ENCODE data around the gene NIPA2. TPM values are rescaled to one million over a fixed set of nuclear protein-coding genes. Genes with fewer than 3 reads are reported as not detected.
"Not testable (repeated sequence)": the region's sequence is repeated elsewhere in the genome, so short reads cannot be mapped to it uniquely, and the experiment has no call there.

Gene NIPA2
- total RNA-seq: 47.6 TPM

GRCh38 chr15:22838292-22839042 is at the start of gene NIPA2:
Gene NIPA2 (plus strand): TSS chr15:22838666. CDS start chr15:22851732, 13,066 bp downstream.
- DNase-seq: peak; percentile 97

- DNase-seq: no peak
Observed at GRCh38 chr15:22794063-22794462, 44.4 kb upstream of the NIPA2 start.

GRCh38 chr15:22794621-22795167 is 43.8 kb upstream of the NIPA2 start:
- DNase-seq: no peak

- no peak for DNase-seq
Observed at GRCh38 chr15:22795206-22796063, 43.0 kb upstream of the NIPA2 start.

- DNase-seq: no peak
Observed at GRCh38 chr15:22796079-22796478, 42.4 kb upstream of the NIPA2 start.

GRCh38 chr15:22799902-22800301 is 38.6 kb upstream of the NIPA2 start:
- DNase-seq: no peak

- not testable (repeated sequence) for DNase-seq
Observed at GRCh38 chr15:22803006-22803405, 35.5 kb upstream of the NIPA2 start.

GRCh38 chr15:22806156-22806555 is 32.3 kb upstream of the NIPA2 start:
- no peak for DNase-seq

GRCh38 chr15:22806664-22807063 is 31.8 kb upstream of the NIPA2 start:
- DNase-seq: no peak

- DNase-seq: not testable (repeated sequence)
Observed at GRCh38 chr15:22807831-22808230, 30.6 kb upstream of the NIPA2 start.

- no peak for DNase-seq
Observed at GRCh38 chr15:22808240-22808639, 30.2 kb upstream of the NIPA2 start.

GRCh38 chr15:22808761-22809280 is 29.6 kb upstream of the NIPA2 start:
- no peak for DNase-seq

GRCh38 chr15:22810033-22810852 is 28.2 kb upstream of the NIPA2 start:
- DNase-seq: no peak

GRCh38 chr15:22810853-22811338 is 27.6 kb upstream of the NIPA2 start:
- no peak for DNase-seq

- peak; percentile 37 for DNase-seq
Observed at GRCh38 chr15:22811640-22812039, 26.8 kb upstream of the NIPA2 start.

- DNase-seq: no peak
Observed at GRCh38 chr15:22813844-22814243, 24.6 kb upstream of the NIPA2 start.

GRCh38 chr15:22815766-22816165 is 22.7 kb upstream of the NIPA2 start:
- no peak for DNase-seq

- no peak for DNase-seq
Observed at GRCh38 chr15:22819651-22820050, 18.8 kb upstream of the NIPA2 start.

- no peak for DNase-seq
Observed at GRCh38 chr15:22823495-22824128, 14.9 kb upstream of the NIPA2 start.

- DNase-seq: no peak
Observed at GRCh38 chr15:22827125-22827524, 11.3 kb upstream of the NIPA2 start.

GRCh38 chr15:22831473-22831872 is 7.0 kb upstream of the NIPA2 start:
- no peak for DNase-seq

Data from occipital lobe (tissue), 2 donors.